ENCODE measurements around the gene ACSM3. TPM values are rescaled to one million over a fixed set of nuclear protein-coding genes. Genes with fewer than 3 reads are reported as not detected.

Gene ACSM3
- total and polyA plus RNA-seq, 2 donors = 3.5 to 11.3 TPM

DNA sequence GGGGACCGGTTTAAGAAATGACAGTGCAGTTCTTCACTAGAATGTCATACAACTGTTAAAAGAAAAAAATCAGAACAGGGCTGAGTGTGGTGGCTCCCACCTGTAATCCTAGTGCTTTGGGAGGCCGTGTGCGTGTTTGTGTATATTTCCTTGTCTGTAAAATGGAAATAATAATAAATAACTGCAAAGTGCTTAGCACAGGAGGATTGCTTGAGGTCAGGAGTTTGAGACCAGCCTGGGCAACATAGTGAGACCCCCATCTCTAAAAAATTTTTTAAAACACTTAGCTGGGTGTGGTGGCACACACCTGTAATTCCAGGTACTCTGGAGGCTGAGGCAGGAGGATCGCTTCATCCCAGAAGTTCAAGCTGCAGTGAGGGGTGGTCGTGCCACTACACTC lies 2.5 kb downstream of the ACSM3 start:
- Histone ChIP-seq H3K4me1 (ENCODE audit: insufficient read depth) (no peaks in the 10 kb centered on the region), H3K4me3 (ENCODE audit: low read depth, low read length) (no peak overlapping the region), H3K27ac (ENCODE audit: low read depth) (no peak overlapping the region), H3K36me3 (ENCODE audit: insufficient read depth) (no peaks in the 10 kb centered on the region)
- DNase-seq (ENCODE audit: extremely low spot score) = no peak
- 88% methylated on average over 5 of the region's 5 CpGs for WGBS

DNA sequence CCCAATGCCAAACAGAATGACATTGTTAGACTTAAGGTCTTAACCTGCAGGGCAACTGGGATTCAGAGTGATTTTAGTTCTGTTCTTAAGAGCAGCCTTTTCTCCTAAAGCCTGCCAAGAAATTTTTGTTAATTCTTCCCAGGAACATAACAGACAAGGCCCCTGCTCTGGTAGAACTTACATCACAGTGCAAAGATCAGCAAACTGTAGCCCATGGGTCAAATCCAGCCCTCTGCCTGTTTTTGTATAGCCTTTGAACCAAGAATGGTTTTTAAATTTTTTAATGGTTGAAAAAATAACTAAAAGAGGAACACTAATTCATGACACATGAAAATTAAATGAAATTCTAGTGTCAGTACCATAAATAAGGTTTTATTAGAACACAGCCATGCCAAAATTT lies 3.8 kb downstream of the ACSM3 start:
- no peak overlapping the region for H3K4me3 ChIP-seq (ENCODE audit: low read depth, low read length)
- no peak overlapping the region for H3K27ac ChIP-seq (ENCODE audit: low read depth)
- H3K4me1 ChIP-seq (ENCODE audit: insufficient read depth) = no peaks in the 10 kb centered on the region
- no peak for DNase-seq (ENCODE audit: extremely low spot score)
- H3K36me3 ChIP-seq (ENCODE audit: insufficient read depth) = no peaks in the 10 kb centered on the region

DNA sequence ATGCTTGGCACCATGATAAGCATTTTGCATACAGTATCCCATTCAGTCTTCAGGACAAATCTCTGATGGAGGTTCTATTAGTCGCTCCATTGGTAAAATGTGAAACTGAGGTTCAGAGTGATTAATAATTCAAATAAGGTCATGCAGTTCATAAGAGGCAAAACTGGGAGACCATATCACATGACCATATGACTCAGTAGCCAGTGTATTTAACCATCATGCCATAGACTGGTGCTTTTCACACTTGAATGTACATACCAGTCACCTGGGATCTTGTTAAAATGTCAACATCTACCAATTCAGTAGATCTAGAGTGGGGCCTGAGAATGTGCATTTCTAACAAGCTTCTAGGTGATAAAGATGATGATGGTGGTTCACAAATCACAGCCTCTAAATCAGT lies 4.3 kb downstream of the ACSM3 start:
- H3K36me3 ChIP-seq (ENCODE audit: insufficient read depth) = no peaks in the 10 kb centered on the region
- DNase-seq (ENCODE audit: extremely low spot score) = no peak
- H3K27ac ChIP-seq (ENCODE audit: low read depth) = no peak overlapping the region
- H3K4me3 ChIP-seq (ENCODE audit: low read depth, low read length) = no peak overlapping the region
- 100% methylated on average over 1 of the region's 1 CpG for WGBS
- no peaks in the 10 kb centered on the region for H3K4me1 ChIP-seq (ENCODE audit: insufficient read depth)

DNA sequence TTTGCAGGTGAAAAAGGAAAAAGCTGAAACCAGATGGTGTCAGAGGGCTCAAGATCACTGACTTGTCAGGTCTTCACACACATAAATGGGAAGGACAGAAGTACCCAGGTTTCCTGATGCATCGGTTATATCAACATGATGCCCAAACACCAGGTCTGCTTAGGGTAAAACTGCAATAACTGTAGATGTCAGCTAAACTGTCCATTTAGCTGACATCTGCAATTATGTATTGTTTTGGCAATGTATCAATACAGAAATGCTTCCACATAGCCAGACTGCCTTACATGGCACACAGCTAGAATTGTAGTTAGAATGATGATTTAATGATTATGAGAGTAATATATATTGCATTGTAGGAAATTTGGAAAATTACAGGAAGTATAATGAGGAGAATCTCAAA lies 5.0 kb downstream of the ACSM3 start:
- 56% methylated on average over 1 of the region's 1 CpG for WGBS
- DNase-seq (ENCODE audit: extremely low spot score) = no peak
- H3K36me3 ChIP-seq (ENCODE audit: insufficient read depth) = no peaks in the 10 kb centered on the region
- H3K4me3 ChIP-seq (ENCODE audit: low read depth, low read length) = no peak overlapping the region
- no peak overlapping the region for H3K27ac ChIP-seq (ENCODE audit: low read depth)
- no peaks in the 10 kb centered on the region for H3K4me1 ChIP-seq (ENCODE audit: insufficient read depth)

DNA sequence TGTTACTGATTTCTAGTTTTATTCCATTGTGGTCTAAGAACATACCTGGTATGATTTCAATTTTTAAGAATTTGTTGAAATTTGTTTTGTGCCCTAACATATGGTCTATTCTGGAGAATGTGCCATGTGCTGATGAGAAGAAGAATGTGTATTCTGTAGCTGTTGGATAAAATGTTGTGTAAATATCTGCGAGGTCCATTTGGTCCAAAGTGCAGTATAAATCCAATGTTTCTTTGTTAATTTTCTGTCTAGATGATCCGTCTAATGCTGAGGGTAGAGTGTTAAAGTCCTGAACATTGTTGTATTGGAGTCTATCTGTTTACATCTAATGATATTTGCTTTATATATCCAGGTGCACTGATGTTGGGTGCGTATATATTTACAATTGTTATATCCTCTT lies 9.9 kb downstream of the ACSM3 start:
- no peak overlapping the region for H3K4me3 ChIP-seq (ENCODE audit: low read depth, low read length)
- WGBS = 90% methylated on average over 3 of the region's 3 CpGs
- no peaks in the 10 kb centered on the region for H3K4me1 ChIP-seq (ENCODE audit: insufficient read depth)
- DNase-seq (ENCODE audit: extremely low spot score) = no peak
- H3K27ac ChIP-seq (ENCODE audit: low read depth) = no peak overlapping the region
- no peaks in the 10 kb centered on the region for H3K36me3 ChIP-seq (ENCODE audit: insufficient read depth)

DNA sequence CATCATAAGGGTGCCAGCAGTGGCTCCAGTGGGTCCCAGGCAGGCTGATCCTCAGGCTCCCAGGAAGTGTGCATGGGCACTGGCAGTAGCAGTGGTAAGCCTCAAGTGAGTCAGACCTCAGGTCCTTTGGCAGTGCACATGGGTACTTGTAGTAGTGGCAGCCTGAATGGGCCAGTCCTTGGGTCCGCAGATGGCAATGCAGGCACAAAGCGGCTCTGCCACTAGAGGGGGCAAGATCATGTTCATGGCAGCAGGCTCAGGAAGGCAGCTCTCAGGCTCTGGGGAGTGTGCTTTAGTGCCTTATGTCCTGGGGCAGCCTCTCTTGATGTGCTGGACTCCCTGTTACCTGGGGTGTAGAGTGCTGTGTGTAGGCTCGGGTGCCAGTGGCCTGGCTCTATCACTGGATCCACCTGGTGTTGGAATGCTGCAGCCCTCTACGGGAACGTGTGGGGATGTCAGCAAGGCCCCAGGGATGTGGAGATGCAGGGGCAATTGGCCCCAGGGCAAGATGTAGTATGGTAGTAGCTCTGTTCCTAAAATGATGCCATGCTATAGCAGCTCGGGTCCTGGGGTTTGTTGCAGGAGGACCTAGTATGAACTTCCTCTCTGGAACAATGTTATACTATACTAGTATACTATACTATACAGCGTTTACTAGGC lies 11.0 kb downstream of the ACSM3 start:
- Histone ChIP-seq H3K4me3 (ENCODE audit: low read depth, low read length) (no peak overlapping the region), H3K36me3 (ENCODE audit: insufficient read depth) (no peaks in the 10 kb centered on the region), H3K4me1 (ENCODE audit: insufficient read depth) (no peaks in the 10 kb centered on the region), H3K27ac (ENCODE audit: low read depth) (no peak overlapping the region)
- WGBS = 64% methylated on average over 7 of the region's 7 CpGs
- no peak for DNase-seq (ENCODE audit: extremely low spot score)

- Histone ChIP-seq H3K4me1 (ENCODE audit: insufficient read depth) (no peaks in the 10 kb centered on the region), H3K36me3 (ENCODE audit: insufficient read depth) (peaks cover 4% of the 10 kb centered on the region), H3K27ac (ENCODE audit: low read depth) (no peak overlapping the region), H3K4me3 (ENCODE audit: low read depth, low read length) (no peak overlapping the region)
- WGBS = 87% methylated on average over 1 of the region's 1 CpG
- no peak for DNase-seq (ENCODE audit: extremely low spot score)
Observed at GRCh38 chr16:20781697-20782096, 17.9 kb downstream of the ACSM3 start.

DNA sequence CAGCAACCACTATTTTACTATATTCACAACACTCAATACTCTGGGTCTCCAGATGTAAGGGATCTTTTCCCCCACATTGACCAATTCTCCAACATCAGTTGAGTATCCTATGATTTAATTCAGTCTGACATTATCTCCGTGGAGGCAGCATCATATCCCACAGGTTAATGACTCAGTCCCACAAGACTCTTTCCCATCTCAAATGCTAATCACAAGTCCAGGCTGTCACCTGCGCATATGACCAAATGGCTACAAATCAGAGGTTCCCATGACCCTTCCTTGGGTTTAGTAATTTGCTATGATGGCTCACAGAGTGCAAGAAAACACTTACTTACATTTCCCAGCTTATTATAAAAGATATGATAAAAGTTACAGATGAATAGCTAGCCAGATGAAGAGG lies 18.7 kb downstream of the ACSM3 start:
- H3K4me3 ChIP-seq (ENCODE audit: low read depth, low read length) = no peak overlapping the region
- no peak for DNase-seq (ENCODE audit: extremely low spot score)
- no peak overlapping the region for H3K27ac ChIP-seq (ENCODE audit: low read depth)
- no peaks in the 10 kb centered on the region for H3K4me1 ChIP-seq (ENCODE audit: insufficient read depth)
- H3K36me3 ChIP-seq (ENCODE audit: insufficient read depth) = peaks cover 4% of the 10 kb centered on the region
- WGBS = 94% methylated on average over 2 of the region's 2 CpGs

DNA sequence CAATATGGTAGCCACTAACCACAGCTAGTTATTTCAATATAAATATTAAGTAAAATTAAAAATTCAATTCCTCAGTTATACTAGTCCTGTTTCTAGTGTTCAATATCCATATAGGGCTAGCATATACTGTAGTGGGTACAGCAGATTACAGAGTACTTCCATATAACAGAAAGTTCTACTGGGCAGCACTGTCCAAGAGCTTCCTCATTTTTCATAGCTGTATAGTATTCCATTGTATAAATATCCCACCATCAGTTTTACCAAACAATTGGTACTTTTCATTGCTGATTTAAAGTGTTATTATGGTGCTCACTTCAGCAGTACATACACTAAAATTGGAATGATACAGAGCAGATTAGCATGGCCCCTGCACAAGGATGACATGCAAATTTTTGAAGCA lies 20.4 kb downstream of the ACSM3 start:
- no peak for DNase-seq (ENCODE audit: extremely low spot score)
- H3K4me1 ChIP-seq (ENCODE audit: insufficient read depth) = no peaks in the 10 kb centered on the region
- H3K36me3 ChIP-seq (ENCODE audit: insufficient read depth) = peaks cover 4% of the 10 kb centered on the region
- H3K27ac ChIP-seq (ENCODE audit: low read depth) = no peak overlapping the region
- H3K4me3 ChIP-seq (ENCODE audit: low read depth, low read length) = no peak overlapping the region

DNA sequence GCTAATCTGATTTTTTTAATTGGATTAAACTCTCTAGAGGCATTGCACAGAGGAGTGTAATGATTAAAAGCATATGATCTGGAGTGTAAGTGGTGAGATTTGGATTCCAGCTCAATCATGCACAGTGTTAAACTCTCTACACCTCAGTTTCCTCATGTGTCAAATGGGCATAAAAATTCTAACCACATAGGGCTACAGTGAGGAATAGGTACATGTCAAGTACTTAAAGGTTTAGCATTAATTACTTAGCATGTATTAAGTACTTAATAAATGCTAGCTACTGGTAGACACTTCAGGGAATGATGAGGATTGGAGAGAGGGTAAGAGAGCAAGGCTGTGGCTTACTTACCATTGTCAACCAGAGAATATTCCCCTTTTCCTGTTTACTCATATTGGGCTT lies 25.3 kb downstream of the ACSM3 start:
- no peak for DNase-seq (ENCODE audit: extremely low spot score)
- H3K4me3 ChIP-seq (ENCODE audit: low read depth, low read length) = no peak overlapping the region
- peaks cover 3% of the 10 kb centered on the region for H3K36me3 ChIP-seq (ENCODE audit: insufficient read depth)
- no peak overlapping the region for H3K27ac ChIP-seq (ENCODE audit: low read depth)
- H3K4me1 ChIP-seq (ENCODE audit: insufficient read depth) = no peaks in the 10 kb centered on the region

GRCh38 chr16:20791923-20792612 lies 28.3 kb downstream of the ACSM3 start:
- no peak overlapping the region for H3K4me3 ChIP-seq (ENCODE audit: low read depth, low read length)
- WGBS = 84% methylated on average over 5 of the region's 5 CpGs
- H3K4me1 ChIP-seq (ENCODE audit: insufficient read depth) = no peaks in the 10 kb centered on the region
- H3K36me3 ChIP-seq (ENCODE audit: insufficient read depth) = no peaks in the 10 kb centered on the region
- H3K27ac ChIP-seq (ENCODE audit: low read depth) = no peak overlapping the region
- no peak for DNase-seq (ENCODE audit: extremely low spot score)

GRCh38 chr16:20798364-20798763 lies 34.5 kb downstream of the ACSM3 start:
- no peak overlapping the region for H3K27ac ChIP-seq (ENCODE audit: low read depth)
- no peak for DNase-seq (ENCODE audit: extremely low spot score)
- H3K4me3 ChIP-seq (ENCODE audit: low read depth, low read length) = no peak overlapping the region
- H3K36me3 ChIP-seq (ENCODE audit: insufficient read depth) = peaks cover 2% of the 10 kb centered on the region
- WGBS = 89% methylated on average over 2 of the region's 2 CpGs
- H3K4me1 ChIP-seq (ENCODE audit: insufficient read depth) = no peaks in the 10 kb centered on the region

DNA sequence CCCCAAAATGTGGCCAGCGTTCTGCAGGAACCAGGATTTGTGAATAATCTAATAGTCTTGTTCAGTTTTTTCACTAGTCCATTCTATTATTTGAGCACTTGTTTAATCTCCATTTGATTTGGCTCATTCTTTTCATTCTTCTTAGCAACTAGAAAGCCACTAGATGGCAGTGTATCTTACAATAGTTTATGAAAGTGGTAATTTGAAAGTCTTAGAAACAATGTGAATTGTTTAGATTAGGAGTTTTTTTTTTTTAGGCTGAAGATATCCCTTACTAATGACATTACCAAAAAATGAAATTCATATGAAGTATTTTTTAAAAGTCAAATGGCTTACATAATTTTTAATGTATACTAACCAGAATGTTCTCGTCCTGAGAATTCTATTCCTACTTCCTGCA lies 35.8 kb downstream of the ACSM3 start:
- no peak overlapping the region for H3K27ac ChIP-seq (ENCODE audit: low read depth)
- no peak overlapping the region for H3K4me3 ChIP-seq (ENCODE audit: low read depth, low read length)
- no peak for DNase-seq (ENCODE audit: extremely low spot score)
- H3K4me1 ChIP-seq (ENCODE audit: insufficient read depth) = no peaks in the 10 kb centered on the region
- 53% methylated on average over 2 of the region's 2 CpGs for WGBS
- peaks cover 2% of the 10 kb centered on the region for H3K36me3 ChIP-seq (ENCODE audit: insufficient read depth)

GRCh38 chr16:20801278-20801677 lies 37.5 kb downstream of the ACSM3 start:
- no peak overlapping the region for H3K27ac ChIP-seq (ENCODE audit: low read depth)
- no peak overlapping the region for H3K4me3 ChIP-seq (ENCODE audit: low read depth, low read length)
- 73% methylated on average over 1 of the region's 1 CpG for WGBS
- H3K4me1 ChIP-seq (ENCODE audit: insufficient read depth) = no peaks in the 10 kb centered on the region
- no peak for DNase-seq (ENCODE audit: extremely low spot score)
- H3K36me3 ChIP-seq (ENCODE audit: insufficient read depth) = peaks cover 2% of the 10 kb centered on the region

DNA sequence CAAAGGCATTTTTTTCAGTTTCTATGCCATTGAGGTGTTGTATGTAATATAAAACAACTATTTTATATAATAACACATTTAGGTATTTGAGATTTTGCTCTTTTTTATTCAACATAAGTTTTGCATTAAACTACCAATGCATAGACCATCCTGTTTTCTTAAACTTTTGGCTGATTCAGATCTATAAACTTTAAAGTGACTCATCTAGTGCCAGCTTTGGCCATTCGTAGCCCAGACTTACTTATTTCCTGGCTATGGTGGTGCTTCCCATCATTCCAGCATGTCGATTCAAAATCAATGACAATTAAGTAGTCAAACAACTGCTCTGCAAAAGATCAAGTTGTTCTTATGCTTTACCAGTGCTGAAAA lies 39.4 kb downstream of the ACSM3 start:
- no peaks in the 10 kb centered on the region for H3K4me1 ChIP-seq (ENCODE audit: insufficient read depth)
- no peaks in the 10 kb centered on the region for H3K36me3 ChIP-seq (ENCODE audit: insufficient read depth)
- no peak overlapping the region for H3K4me3 ChIP-seq (ENCODE audit: low read depth, low read length)
- DNase-seq (ENCODE audit: extremely low spot score) = no peak
- H3K27ac ChIP-seq (ENCODE audit: low read depth) = no peak overlapping the region
- 90% methylated on average over 2 of the region's 2 CpGs for WGBS

Data from urinary bladder (tissue), 4 donors.